Measurements from ENCODE around the gene BRCA1.
A peak's percentile ranks its signal among the peaks of the same experiment; 100 is the strongest.
"Not testable (repeated sequence)": the region's sequence is repeated elsewhere in the genome, so short reads cannot be mapped to it uniquely, and the experiment has no call there.

The BRCA1 gene

GRCh38 chr17:43125133-43125966 is at the start of gene BRCA1:
Gene BRCA1 (minus strand): TSS chr17:43125364. CDS start chr17:43124096, 1,268 bp downstream.
- DNase-seq: peak; percentile 99

- DNase-seq: no peak
Observed at GRCh38 chr17:43171586-43172487, 46.7 kb upstream of the BRCA1 start.

- peak; percentile 98 for DNase-seq
Observed at GRCh38 chr17:43170766-43171585, 45.8 kb upstream of the BRCA1 start, which contains the start of gene NBR1. Gene NBR1 (plus strand): TSS chr17:43171214. CDS start chr17:43175800, 4,586 bp downstream.

GRCh38 chr17:43170140-43170765 is 45.1 kb upstream of the BRCA1 start:
- peak; percentile 94 for DNase-seq

GRCh38 chr17:43169561-43170139 is 44.5 kb upstream of the BRCA1 start:
- DNase-seq: peak; percentile 41

GRCh38 chr17:43165971-43166370 is 40.8 kb upstream of the BRCA1 start:
- not testable (repeated sequence) for DNase-seq

- not testable (repeated sequence) for DNase-seq
Observed at GRCh38 chr17:43159957-43160356, 34.8 kb upstream of the BRCA1 start.

- not testable (repeated sequence) for DNase-seq
Observed at GRCh38 chr17:43159232-43159631, 34.1 kb upstream of the BRCA1 start.

GRCh38 chr17:43155666-43156065 is 30.5 kb upstream of the BRCA1 start:
- no peak for DNase-seq

- DNase-seq: not testable (repeated sequence)
Observed at GRCh38 chr17:43153197-43153835, 28.2 kb upstream of the BRCA1 start.

- no peak for DNase-seq
Observed at GRCh38 chr17:43151880-43152456, 26.8 kb upstream of the BRCA1 start.

- no peak for DNase-seq
Observed at GRCh38 chr17:43146649-43147048, 21.5 kb upstream of the BRCA1 start.

GRCh38 chr17:43143201-43143600 is 18.0 kb upstream of the BRCA1 start:
- DNase-seq: no peak

- DNase-seq: no peak
Observed at GRCh38 chr17:43142153-43142552, 17.0 kb upstream of the BRCA1 start.

GRCh38 chr17:43140396-43141332 is 15.5 kb upstream of the BRCA1 start:
- DNase-seq: no peak

GRCh38 chr17:43138531-43138930 is 13.4 kb upstream of the BRCA1 start:
- DNase-seq: not testable (repeated sequence)

- not testable (repeated sequence) for DNase-seq
Observed at GRCh38 chr17:43136574-43136973, 11.4 kb upstream of the BRCA1 start.

- DNase-seq: no peak
Observed at GRCh38 chr17:43135454-43135819, 10.3 kb upstream of the BRCA1 start.

GRCh38 chr17:43134774-43135453 is 9.8 kb upstream of the BRCA1 start:
- no peak for DNase-seq

Measured in NCI-H2171 (cell line).